Measurements from ENCODE around the gene MAN1A1.

DNA sequence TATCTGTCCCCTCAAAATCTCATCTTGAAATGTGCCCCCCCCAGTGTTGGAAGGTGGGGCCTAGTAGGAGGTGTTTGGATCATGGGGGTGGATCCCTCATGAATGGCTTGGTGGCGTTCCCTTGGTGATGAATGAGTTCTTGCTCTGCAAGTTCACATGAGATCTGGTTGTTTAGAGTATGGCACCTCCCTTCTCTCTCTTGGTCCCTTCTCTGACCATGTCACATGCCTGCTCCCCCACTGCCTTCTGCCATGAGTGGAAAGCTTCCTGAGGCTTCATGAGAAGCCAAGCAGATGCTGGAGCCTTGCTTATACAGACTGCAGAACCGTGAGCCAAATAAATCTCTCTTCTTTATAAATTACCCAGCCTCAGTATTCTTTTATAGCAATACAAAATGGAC, 70.9 kb downstream of the MAN1A1 start:
- TF ChIP-seq EP300 (IDR thresholded peaks at IDR 0.05), result no peak
- TF ChIP-seq, protein P1, sequence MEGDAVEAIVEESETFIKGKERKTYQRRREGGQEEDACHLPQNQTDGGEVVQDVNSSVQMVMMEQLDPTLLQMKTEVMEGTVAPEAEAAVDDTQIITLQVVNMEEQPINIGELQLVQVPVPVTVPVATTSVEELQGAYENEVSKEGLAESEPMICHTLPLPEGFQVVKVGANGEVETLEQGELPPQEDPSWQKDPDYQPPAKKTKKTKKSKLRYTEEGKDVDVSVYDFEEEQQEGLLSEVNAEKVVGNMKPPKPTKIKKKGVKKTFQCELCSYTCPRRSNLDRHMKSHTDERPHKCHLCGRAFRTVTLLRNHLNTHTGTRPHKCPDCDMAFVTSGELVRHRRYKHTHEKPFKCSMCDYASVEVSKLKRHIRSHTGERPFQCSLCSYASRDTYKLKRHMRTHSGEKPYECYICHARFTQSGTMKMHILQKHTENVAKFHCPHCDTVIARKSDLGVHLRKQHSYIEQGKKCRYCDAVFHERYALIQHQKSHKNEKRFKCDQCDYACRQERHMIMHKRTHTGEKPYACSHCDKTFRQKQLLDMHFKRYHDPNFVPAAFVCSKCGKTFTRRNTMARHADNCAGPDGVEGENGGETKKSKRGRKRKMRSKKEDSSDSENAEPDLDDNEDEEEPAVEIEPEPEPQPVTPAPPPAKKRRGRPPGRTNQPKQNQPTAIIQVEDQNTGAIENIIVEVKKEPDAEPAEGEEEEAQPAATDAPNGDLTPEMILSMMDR (IDR thresholded peaks at IDR 0.05), result no peak

Data from suprapubic skin (tissue), 3 donors.